Measurements from ENCODE around the gene FKBP8. TPM values are rescaled to one million over a fixed set of nuclear protein-coding genes. Genes with fewer than 3 reads are reported as not detected.

Gene FKBP8
- total RNA-seq, 1 experiment from 2014 or later, result 345 TPM

DNA sequence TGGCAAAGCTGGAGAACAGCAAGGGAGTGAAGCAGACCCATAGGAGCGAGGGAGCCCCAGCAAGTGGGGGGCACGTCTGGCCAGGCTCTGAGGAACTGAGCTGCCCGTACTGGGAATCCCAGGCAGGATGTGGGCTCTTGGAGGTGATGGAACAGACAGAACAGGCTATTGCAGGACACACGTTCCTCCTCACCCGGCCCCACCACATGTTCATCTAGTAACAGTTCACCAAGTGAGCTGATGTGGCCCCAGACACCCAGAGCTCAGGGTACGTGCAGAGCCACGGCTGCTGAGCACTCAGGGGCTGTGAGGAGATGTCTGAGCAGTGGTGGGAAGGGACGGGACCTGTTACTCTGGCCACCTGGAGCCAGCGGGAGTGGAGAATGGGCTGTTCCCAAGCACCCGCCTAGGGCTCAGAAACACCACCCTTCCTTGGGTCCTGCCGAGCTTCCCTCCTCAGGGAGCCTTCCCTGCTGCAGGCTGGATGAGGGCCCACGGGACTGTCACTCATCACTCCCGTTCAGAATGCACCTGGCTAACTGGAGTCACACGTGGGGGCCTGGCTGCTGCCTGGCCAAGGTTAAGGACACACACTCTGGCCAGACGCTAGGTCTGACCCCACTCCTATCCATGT lies 39.9 kb downstream of the FKBP8 start (continued):
- TF ChIP-seq, protein P1, sequence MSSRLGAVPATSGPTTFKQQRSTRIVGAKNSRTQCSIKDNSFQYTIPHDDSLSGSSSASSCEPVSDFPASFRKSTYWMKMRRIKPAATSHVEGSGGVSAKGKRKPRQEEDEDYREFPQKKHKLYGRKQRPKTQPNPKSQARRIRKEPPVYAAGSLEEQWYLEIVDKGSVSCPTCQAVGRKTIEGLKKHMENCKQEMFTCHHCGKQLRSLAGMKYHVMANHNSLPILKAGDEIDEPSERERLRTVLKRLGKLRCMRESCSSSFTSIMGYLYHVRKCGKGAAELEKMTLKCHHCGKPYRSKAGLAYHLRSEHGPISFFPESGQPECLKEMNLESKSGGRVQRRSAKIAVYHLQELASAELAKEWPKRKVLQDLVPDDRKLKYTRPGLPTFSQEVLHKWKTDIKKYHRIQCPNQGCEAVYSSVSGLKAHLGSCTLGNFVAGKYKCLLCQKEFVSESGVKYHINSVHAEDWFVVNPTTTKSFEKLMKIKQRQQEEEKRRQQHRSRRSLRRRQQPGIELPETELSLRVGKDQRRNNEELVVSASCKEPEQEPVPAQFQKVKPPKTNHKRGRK (CRISPR knock-in tag; IDR thresholded peaks at IDR 0.05; ENCODE audit: borderline replicate concordance), result no peak
- TF ChIP-seq SP1 (CRISPR knock-in tag; conservative IDR thresholded peaks at IDR 0.05), result no peak
- no peak for TF ChIP-seq HMGA2 (CRISPR knock-in tag; IDR thresholded peaks at IDR 0.05)
- TF ChIP-seq, protein P2, sequence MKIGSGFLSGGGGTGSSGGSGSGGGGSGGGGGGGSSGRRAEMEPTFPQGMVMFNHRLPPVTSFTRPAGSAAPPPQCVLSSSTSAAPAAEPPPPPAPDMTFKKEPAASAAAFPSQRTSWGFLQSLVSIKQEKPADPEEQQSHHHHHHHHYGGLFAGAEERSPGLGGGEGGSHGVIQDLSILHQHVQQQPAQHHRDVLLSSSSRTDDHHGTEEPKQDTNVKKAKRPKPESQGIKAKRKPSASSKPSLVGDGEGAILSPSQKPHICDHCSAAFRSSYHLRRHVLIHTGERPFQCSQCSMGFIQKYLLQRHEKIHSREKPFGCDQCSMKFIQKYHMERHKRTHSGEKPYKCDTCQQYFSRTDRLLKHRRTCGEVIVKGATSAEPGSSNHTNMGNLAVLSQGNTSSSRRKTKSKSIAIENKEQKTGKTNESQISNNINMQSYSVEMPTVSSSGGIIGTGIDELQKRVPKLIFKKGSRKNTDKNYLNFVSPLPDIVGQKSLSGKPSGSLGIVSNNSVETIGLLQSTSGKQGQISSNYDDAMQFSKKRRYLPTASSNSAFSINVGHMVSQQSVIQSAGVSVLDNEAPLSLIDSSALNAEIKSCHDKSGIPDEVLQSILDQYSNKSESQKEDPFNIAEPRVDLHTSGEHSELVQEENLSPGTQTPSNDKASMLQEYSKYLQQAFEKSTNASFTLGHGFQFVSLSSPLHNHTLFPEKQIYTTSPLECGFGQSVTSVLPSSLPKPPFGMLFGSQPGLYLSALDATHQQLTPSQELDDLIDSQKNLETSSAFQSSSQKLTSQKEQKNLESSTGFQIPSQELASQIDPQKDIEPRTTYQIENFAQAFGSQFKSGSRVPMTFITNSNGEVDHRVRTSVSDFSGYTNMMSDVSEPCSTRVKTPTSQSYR (CRISPR knock-in tag; IDR thresholded peaks at IDR 0.05), result no peak
- TF ChIP-seq ZNF263 (CRISPR knock-in tag; IDR thresholded peaks at IDR 0.05; ENCODE audit: low read depth), result no peak
- TF ChIP-seq ZNF317 (CRISPR knock-in tag; IDR thresholded peaks at IDR 0.05; ENCODE audit: borderline replicate concordance, low read depth), result no peak

DNA sequence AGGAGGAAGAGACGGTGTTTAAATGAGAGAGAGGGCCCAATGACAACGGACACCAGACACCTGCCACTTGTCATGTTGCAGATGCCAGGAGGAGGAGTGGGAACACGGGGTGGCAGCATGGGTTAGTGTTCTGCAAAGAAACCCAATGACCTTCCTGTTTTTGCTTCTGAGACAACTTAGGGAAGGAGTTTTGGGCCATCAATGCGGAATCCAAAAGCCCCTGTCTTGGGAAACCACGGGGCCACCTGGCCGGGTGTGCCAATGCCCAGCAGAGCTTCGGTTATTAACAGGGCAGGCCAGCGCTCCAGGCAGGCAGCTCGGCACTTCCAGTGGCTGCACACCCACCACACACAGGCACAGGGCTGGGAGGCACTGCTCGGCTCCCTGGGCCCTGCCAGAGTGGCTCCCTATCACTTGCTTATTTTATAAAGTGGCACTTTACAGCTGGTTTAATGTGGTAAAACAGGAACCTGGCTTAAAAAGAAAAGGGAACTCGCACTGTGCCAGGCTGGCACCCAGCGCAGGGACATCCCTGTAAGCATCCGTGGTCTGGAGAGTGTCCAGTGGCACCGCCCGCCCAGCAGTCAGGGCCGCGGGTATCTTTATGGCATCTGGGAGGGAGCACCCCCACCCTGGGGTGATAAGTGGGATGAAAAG lies 40.6 kb downstream of the FKBP8 start:
- ATAC-seq (no peak), DNase-seq (ENCODE audit: low spot score) (no peak)
- ChIA-PET POLR2A (no interaction called here), CTCF (interaction anchor here (0.6 to 2.5 kb wide), 4 partner anchors 14 to 52 kb away, joined by 3 to 12 read pairs (median 4); no protein-coding TSS in a partner anchor)
- TF ChIP-seq, protein P3, sequence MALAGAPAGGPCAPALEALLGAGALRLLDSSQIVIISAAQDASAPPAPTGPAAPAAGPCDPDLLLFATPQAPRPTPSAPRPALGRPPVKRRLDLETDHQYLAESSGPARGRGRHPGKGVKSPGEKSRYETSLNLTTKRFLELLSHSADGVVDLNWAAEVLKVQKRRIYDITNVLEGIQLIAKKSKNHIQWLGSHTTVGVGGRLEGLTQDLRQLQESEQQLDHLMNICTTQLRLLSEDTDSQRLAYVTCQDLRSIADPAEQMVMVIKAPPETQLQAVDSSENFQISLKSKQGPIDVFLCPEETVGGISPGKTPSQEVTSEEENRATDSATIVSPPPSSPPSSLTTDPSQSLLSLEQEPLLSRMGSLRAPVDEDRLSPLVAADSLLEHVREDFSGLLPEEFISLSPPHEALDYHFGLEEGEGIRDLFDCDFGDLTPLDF (CRISPR knock-in tag; IDR thresholded peaks at IDR 0.05), result no peak
- no peak for TF ChIP-seq SMAD4 (CRISPR knock-in tag; IDR thresholded peaks at IDR 0.05)
- TF ChIP-seq KAT7 (CRISPR knock-in tag; IDR thresholded peaks at IDR 0.05; ENCODE audit: borderline replicate concordance), result no peak
- TF ChIP-seq, protein P4, sequence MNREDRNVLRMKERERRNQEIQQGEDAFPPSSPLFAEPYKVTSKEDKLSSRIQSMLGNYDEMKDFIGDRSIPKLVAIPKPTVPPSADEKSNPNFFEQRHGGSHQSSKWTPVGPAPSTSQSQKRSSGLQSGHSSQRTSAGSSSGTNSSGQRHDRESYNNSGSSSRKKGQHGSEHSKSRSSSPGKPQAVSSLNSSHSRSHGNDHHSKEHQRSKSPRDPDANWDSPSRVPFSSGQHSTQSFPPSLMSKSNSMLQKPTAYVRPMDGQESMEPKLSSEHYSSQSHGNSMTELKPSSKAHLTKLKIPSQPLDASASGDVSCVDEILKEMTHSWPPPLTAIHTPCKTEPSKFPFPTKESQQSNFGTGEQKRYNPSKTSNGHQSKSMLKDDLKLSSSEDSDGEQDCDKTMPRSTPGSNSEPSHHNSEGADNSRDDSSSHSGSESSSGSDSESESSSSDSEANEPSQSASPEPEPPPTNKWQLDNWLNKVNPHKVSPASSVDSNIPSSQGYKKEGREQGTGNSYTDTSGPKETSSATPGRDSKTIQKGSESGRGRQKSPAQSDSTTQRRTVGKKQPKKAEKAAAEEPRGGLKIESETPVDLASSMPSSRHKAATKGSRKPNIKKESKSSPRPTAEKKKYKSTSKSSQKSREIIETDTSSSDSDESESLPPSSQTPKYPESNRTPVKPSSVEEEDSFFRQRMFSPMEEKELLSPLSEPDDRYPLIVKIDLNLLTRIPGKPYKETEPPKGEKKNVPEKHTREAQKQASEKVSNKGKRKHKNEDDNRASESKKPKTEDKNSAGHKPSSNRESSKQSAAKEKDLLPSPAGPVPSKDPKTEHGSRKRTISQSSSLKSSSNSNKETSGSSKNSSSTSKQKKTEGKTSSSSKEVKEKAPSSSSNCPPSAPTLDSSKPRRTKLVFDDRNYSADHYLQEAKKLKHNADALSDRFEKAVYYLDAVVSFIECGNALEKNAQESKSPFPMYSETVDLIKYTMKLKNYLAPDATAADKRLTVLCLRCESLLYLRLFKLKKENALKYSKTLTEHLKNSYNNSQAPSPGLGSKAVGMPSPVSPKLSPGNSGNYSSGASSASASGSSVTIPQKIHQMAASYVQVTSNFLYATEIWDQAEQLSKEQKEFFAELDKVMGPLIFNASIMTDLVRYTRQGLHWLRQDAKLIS (CRISPR knock-in tag; IDR thresholded peaks at IDR 0.05; ENCODE audit: borderline replicate concordance), result no peak
- TF ChIP-seq, protein P5, sequence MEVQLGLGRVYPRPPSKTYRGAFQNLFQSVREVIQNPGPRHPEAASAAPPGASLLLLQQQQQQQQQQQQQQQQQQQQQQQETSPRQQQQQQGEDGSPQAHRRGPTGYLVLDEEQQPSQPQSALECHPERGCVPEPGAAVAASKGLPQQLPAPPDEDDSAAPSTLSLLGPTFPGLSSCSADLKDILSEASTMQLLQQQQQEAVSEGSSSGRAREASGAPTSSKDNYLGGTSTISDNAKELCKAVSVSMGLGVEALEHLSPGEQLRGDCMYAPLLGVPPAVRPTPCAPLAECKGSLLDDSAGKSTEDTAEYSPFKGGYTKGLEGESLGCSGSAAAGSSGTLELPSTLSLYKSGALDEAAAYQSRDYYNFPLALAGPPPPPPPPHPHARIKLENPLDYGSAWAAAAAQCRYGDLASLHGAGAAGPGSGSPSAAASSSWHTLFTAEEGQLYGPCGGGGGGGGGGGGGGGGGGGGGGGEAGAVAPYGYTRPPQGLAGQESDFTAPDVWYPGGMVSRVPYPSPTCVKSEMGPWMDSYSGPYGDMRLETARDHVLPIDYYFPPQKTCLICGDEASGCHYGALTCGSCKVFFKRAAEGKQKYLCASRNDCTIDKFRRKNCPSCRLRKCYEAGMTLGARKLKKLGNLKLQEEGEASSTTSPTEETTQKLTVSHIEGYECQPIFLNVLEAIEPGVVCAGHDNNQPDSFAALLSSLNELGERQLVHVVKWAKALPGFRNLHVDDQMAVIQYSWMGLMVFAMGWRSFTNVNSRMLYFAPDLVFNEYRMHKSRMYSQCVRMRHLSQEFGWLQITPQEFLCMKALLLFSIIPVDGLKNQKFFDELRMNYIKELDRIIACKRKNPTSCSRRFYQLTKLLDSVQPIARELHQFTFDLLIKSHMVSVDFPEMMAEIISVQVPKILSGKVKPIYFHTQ (CRISPR knock-in tag; IDR thresholded peaks at IDR 0.05), result no peak
- TF ChIP-seq MYBL2 (CRISPR knock-in tag; IDR thresholded peaks at IDR 0.05), result no peak
- TF ChIP-seq, protein P6, sequence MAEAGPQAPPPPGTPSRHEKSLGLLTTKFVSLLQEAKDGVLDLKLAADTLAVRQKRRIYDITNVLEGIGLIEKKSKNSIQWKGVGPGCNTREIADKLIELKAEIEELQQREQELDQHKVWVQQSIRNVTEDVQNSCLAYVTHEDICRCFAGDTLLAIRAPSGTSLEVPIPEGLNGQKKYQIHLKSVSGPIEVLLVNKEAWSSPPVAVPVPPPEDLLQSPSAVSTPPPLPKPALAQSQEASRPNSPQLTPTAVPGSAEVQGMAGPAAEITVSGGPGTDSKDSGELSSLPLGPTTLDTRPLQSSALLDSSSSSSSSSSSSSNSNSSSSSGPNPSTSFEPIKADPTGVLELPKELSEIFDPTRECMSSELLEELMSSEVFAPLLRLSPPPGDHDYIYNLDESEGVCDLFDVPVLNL (CRISPR knock-in tag; IDR thresholded peaks at IDR 0.05; ENCODE audit: borderline replicate concordance, low read depth), result no peak
- no peak for TF ChIP-seq MXD4 (CRISPR knock-in tag; IDR thresholded peaks at IDR 0.05; ENCODE audit: borderline replicate concordance)
- H3K4me3 Mint-ChIP-seq, result no peak overlapping the region
- no peaks in the 10 kb centered on the region for H3K27me3 Mint-ChIP-seq (ENCODE audit: low read depth)
- H3K9me3 Mint-ChIP-seq, result no peaks in the 10 kb centered on the region
- H3K36me3 Mint-ChIP-seq, result no peaks in the 10 kb centered on the region
- peaks cover 13% of the 10 kb centered on the region for H3K4me1 Mint-ChIP-seq
- peak overlapping the region; percentile 66; the same call in 1 of the 2 replicates for H3K27ac Mint-ChIP-seq

Measured in WTC11 (cell line).